SK-N-SH (cell line): ENCODE results near the gene MRPS15.

ENCODE experiments used
- EZH2phosphoT487 ChIP-seq: fragments of 200-600 bp; sonication (generic); IDR thresholded peaks from 2 replicates; pipeline ENCODE4 v1.6.1; 2017; ENCODE audit warnings: low read depth, mixed run types, mild to moderate bottlenecking, antibody characterized with exemption, moderate library complexity, borderline replicate concordance
- JUND ChIP-seq: IDR thresholded peaks from 2 replicates; pipeline ENCODE4 v1.4.0; 2012
- NFIC ChIP-seq: IDR thresholded peaks from 2 replicates; pipeline ENCODE4 v1.4.0; 2012; ENCODE audit warnings: borderline replicate concordance
- POLR2AphosphoS5 ChIP-seq: IDR thresholded peaks from 2 replicates; pipeline ENCODE4 v1.6.1; 2012; ENCODE audit warnings: low read depth, low read length
- TF ChIP-seq, protein P1 (sequence below): fragments of 200-600 bp; sonication (generic); IDR thresholded peaks from 2 replicates; pipeline ENCODE4 v1.6.1; 2017; ENCODE audit warnings: antibody characterized with exemption, mild to moderate bottlenecking, moderate library complexity
- TF ChIP-seq, protein P2 (sequence below): IDR thresholded peaks from 2 replicates; pipeline ENCODE4; 2012
- TF ChIP-seq, protein P3 (sequence below): IDR thresholded peaks from 2 replicates; pipeline ENCODE4 v1.4.0; 2012; ENCODE audit warnings: low read depth, borderline replicate concordance

DNA sequence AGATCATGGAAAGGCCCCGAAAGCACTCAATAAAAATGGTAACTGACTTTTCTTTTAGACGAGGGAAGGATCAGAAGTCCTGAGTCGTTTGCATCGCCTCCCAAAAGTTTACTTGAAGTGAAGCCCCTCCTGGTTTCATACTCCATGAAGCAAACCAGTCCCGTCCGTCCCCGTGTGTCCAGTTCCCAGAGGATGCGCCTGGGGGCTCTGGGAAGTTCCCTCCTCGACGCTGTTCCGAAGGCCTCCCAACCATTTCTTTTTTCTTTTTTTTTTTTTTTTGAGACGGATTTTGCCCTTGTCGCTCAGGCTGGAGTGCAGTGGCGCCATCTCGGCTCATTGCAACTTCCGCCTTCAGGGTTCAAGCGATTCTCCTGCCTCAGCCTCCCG lies 13.3 kb downstream of the MRPS15 start:
- TF ChIP-seq, protein P1, sequence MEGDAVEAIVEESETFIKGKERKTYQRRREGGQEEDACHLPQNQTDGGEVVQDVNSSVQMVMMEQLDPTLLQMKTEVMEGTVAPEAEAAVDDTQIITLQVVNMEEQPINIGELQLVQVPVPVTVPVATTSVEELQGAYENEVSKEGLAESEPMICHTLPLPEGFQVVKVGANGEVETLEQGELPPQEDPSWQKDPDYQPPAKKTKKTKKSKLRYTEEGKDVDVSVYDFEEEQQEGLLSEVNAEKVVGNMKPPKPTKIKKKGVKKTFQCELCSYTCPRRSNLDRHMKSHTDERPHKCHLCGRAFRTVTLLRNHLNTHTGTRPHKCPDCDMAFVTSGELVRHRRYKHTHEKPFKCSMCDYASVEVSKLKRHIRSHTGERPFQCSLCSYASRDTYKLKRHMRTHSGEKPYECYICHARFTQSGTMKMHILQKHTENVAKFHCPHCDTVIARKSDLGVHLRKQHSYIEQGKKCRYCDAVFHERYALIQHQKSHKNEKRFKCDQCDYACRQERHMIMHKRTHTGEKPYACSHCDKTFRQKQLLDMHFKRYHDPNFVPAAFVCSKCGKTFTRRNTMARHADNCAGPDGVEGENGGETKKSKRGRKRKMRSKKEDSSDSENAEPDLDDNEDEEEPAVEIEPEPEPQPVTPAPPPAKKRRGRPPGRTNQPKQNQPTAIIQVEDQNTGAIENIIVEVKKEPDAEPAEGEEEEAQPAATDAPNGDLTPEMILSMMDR = no peak
- TF ChIP-seq EZH2phosphoT487 (no peak), POLR2AphosphoS5 (no peak), NFIC (no peak), JUND (no peak)
- TF ChIP-seq, protein P2, sequence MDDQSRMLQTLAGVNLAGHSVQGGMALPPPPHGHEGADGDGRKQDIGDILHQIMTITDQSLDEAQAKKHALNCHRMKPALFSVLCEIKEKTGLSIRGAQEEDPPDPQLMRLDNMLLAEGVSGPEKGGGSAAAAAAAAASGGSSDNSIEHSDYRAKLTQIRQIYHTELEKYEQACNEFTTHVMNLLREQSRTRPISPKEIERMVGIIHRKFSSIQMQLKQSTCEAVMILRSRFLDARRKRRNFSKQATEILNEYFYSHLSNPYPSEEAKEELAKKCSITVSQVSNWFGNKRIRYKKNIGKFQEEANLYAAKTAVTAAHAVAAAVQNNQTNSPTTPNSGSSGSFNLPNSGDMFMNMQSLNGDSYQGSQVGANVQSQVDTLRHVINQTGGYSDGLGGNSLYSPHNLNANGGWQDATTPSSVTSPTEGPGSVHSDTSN = no peak
- TF ChIP-seq, protein P3, sequence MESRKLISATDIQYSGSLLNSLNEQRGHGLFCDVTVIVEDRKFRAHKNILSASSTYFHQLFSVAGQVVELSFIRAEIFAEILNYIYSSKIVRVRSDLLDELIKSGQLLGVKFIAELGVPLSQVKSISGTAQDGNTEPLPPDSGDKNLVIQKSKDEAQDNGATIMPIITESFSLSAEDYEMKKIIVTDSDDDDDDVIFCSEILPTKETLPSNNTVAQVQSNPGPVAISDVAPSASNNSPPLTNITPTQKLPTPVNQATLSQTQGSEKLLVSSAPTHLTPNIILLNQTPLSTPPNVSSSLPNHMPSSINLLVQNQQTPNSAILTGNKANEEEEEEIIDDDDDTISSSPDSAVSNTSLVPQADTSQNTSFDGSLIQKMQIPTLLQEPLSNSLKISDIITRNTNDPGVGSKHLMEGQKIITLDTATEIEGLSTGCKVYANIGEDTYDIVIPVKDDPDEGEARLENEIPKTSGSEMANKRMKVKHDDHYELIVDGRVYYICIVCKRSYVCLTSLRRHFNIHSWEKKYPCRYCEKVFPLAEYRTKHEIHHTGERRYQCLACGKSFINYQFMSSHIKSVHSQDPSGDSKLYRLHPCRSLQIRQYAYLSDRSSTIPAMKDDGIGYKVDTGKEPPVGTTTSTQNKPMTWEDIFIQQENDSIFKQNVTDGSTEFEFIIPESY = no peak
